Sigmoid colon (tissue), 4 donors: ENCODE data around the gene MAST4.

Source experiments
- EP300 ChIP-seq, 4 donors: sonication (generic); formaldehyde crosslinking; IDR thresholded peaks; one replicate each; pipeline ENCODE4 v1.6.1; 2017; ENCODE audit warnings: antibody characterized with exemption in 4 of 4
- TF ChIP-seq, protein P1 (sequence below), 4 experiments: fragments of 450-650 bp in 3 of 4; fragments of 200-600 bp in 1 of 4; IDR thresholded peaks; one replicate each; pipeline ENCODE4 v1.5.1; 2016 to 2019; ENCODE audit warnings: antibody characterized with exemption in 4 of 4, mild to moderate bottlenecking in 3 of 4, moderate library complexity in 2 of 4

DNA sequence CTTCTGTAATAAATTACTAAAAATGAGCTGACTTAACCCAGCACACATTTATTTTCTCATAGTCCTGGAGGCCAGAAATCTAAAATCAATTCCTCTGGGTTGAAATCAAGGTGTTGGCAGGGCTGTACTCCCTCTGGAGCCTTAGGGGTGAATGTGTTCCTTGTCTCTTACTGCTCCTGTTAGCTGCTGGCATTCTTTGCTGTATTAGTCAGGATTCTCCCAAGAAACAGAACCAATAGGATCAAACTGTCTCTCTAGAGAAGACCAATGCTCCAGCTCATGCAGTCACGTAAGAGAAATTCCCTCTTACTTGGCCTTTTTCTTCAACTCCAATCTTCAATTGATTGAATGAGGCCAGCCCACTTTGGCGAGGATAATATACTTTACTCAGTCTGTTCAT is 615.7 kb downstream of the MAST4 start:
- TF ChIP-seq, protein P1, sequence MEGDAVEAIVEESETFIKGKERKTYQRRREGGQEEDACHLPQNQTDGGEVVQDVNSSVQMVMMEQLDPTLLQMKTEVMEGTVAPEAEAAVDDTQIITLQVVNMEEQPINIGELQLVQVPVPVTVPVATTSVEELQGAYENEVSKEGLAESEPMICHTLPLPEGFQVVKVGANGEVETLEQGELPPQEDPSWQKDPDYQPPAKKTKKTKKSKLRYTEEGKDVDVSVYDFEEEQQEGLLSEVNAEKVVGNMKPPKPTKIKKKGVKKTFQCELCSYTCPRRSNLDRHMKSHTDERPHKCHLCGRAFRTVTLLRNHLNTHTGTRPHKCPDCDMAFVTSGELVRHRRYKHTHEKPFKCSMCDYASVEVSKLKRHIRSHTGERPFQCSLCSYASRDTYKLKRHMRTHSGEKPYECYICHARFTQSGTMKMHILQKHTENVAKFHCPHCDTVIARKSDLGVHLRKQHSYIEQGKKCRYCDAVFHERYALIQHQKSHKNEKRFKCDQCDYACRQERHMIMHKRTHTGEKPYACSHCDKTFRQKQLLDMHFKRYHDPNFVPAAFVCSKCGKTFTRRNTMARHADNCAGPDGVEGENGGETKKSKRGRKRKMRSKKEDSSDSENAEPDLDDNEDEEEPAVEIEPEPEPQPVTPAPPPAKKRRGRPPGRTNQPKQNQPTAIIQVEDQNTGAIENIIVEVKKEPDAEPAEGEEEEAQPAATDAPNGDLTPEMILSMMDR (IDR thresholded peaks at IDR 0.05), result no peak
- TF ChIP-seq EP300 (IDR thresholded peaks at IDR 0.05), result no peak
